ENCODE data around the gene HPGDS.
"Not testable (repeated sequence)": the region's sequence is repeated elsewhere in the genome, so short reads cannot be mapped to it uniquely, and the experiment has no call there.

Gene HPGDS

GRCh38 chr4:94306713-94307112, 35.9 kb downstream of the HPGDS start:
- DNase-seq = no peak

GRCh38 chr4:94305466-94306225, 37.0 kb downstream of the HPGDS start:
- DNase-seq = no peak

GRCh38 chr4:94304365-94304971, 38.2 kb downstream of the HPGDS start:
- peak; percentile 54 for DNase-seq

GRCh38 chr4:94302191-94302590, 40.4 kb downstream of the HPGDS start:
- no peak for DNase-seq

GRCh38 chr4:94298725-94299252, 43.8 kb downstream of the HPGDS start:
- no peak for DNase-seq

- DNase-seq = not testable (repeated sequence)
These were observed 47.2 kb downstream of the HPGDS start for GRCh38 chr4:94295473-94295872.

DNA sequence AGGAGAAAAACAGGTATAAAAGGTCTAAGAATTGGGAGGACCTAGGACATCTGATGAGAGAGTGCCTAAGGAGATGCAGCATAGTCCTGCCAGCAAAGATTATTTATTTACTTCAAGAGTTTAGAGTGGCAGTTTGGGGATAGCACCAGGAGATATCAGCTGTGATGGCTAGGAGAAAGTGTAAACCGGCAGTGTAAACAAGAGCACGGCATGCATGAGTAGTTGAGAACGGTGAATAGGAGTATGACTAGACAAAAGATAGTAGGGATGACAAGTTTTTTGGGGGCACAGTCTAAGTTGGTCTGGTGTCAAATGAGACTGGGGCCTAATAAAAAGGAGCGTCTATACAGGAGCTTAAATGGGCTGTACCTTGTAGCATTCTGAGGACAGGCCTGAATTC, 48.7 kb downstream of the HPGDS start:
- DNase-seq = not testable (repeated sequence)

- no peak for DNase-seq
These were observed 52.4 kb downstream of the HPGDS start for GRCh38 chr4:94290245-94290644.

DNA sequence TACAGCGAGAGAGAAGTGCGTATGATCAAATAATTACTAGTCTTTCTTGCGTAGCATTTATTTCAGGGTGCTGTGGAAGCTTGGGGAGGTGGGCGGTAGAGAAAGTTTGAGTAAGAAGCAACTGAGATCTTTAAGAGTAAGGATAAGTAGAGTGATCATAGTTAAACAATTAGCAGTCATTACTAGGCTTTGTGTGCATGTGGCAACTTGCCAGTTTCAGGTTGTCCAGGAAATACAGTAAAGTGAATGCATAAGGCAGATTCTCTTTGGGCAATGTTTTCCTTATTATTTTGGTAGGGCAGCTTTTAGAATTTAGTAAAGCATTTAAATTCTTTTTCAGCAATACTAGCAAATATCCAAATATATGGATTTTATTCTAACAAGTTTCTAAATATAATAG, 57.0 kb downstream of the HPGDS start:
- no peak for DNase-seq

DNA sequence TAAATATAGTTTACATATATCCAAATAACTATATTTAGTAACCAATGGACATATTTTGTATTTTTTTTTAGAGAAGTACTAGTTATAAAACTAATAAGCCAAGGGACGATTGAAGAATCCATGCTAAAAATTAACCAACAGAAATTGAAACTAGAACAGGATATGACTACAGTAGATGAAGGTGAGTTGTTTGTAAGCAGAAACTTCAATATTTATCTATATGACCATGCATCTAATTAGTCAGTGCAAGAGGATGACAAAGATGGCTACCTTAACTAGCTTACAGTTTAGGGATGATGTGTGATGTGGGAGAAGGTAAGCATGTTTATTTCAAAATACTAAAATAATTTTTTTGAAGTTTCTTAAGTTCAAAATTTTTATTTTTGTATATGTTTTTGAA, 57.7 kb downstream of the HPGDS start:
- DNase-seq = no peak

DNA sequence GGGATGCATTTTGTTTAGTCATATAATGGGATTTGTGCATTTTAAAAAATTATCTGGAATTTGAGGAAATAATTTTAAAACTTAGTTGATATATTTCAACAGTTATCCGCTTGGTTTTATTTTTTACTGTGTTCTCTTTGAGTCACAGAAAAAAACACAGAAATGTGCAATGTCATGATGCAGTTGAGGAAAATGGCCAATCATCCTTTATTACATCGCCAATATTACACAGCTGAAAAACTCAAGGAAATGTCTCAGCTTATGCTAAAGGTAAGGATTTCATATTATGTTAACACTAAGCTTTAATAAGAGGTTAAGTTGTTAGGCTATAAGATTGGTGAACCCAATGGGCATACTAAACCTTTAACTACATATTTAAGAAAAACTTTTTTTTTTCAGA, 63.9 kb downstream of the HPGDS start:
- DNase-seq = no peak

DNA sequence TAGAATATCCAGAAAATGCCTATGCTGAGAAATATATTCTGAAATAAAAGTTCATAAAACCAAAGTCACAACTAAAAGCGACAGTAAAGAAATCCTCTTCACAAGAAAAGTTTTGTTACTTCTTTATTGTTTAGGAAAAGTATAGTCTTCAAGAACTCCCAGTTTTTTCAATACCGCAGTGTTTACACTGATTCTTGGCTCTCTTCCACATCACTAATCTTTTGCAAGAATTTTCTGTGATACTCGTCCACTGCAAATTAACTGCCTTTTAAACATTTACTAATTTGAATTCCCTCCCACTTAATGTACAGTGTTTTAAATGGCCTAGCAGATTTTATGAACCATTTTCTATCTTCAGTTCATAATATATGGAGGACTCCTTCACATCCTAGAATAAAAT, 65.1 kb downstream of the HPGDS start:
- no peak for DNase-seq

DNA sequence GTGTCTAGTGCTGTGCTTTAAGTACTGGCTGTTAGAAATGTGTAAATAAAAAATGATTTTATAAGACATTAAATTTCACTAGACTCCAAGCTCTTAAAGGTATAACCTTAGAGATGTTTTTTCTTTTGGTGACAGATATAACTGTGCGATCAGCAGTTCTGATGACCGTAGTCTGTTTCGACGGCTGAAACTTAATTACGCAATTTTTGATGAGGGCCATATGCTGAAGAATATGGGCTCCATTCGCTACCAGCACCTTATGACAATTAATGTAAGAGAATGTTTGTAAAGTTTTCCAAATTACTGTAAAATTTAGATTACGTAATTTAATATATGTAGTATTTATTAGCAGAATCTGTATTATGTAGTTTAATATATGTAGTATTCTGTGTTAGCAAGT, 66.4 kb downstream of the HPGDS start:
- no peak for DNase-seq

- no peak for DNase-seq
These were observed 67.7 kb downstream of the HPGDS start for GRCh38 chr4:94274912-94275311.

- DNase-seq = no peak
These were observed 71.4 kb downstream of the HPGDS start for GRCh38 chr4:94271248-94271647.

GRCh38 chr4:94267037-94267436, 75.6 kb downstream of the HPGDS start:
- no peak for DNase-seq

- no peak for DNase-seq
These were observed 80.2 kb downstream of the HPGDS start for GRCh38 chr4:94262163-94263016.

GRCh38 chr4:94256828-94257227, 85.8 kb downstream of the HPGDS start:
- DNase-seq = no peak

- no peak for DNase-seq
These were observed 86.4 kb downstream of the HPGDS start for GRCh38 chr4:94256144-94256783.

DNA sequence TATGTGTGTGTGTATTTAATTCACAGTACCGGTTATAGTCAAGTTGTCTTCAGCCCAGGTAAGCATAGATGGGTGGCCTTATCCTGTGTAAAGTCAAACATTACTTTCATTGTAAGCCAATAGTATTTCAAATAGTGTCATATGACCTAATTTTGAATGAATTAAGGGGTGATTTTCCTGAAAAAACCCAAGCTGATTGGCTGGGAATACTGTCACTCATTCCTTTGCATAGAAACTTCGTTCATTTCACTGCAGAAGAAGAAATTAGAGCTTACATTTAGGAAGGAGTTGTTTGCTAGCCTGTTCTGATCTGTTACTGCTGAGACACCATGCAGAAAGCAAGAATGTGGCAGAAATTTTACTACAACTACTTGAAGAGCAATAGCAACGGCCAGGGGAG, 89.6 kb downstream of the HPGDS start:
- DNase-seq = no peak

GRCh38 chr4:94251094-94251493, 91.5 kb downstream of the HPGDS start:
- DNase-seq = no peak

Data from NCI-H510A treated with DMSO at 0.1 percent for 48 hours (cell line).